Stomach (tissue), 4 donors: Measurements from ENCODE around the gene TMEM151B.

Experiments used
- POLR2A ChIP-seq, 4 donors: fragments of 450-650 bp; IDR thresholded peaks; one replicate each; pipeline ENCODE4 v1.6.1; 2016; ENCODE audit warnings: antibody characterized with exemption in 4 of 4, control low read depth in 2 of 4, mild to moderate bottlenecking in 1 of 4, moderate library complexity in 1 of 4
- TF ChIP-seq, protein P1 (sequence below), 7 experiments: fragments of 450-650 bp in 4 of 7; fragments of 200-600 bp in 3 of 7; sonication (generic) in 3 of 7; IDR thresholded peaks; one replicate each; pipeline ENCODE4 v1.5.1; 2016 to 2019; ENCODE audit warnings: antibody characterized with exemption in 7 of 7, control low read depth in 2 of 7, mild to moderate bottlenecking in 1 of 7

DNA sequence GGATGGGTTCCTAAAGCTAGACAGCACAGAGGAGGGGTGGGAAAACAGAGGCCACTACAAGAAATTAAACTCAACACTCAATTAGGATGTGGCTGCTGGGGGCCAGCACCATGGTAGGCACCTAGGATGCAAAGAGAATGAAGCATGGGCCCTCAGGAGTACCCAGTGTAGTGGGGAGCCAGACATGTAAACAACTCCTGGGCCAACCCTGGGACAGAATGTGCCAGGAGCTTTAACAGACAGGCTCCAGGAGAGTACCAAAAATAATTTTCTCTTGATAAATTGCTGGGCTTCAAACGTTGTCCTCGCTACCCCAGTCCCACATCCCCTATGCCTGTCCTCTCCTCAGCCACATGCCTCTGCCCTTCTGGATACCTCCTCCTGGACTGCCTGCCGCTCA, 1.7 kb downstream of the TMEM151B start:
- TF ChIP-seq, protein P1, sequence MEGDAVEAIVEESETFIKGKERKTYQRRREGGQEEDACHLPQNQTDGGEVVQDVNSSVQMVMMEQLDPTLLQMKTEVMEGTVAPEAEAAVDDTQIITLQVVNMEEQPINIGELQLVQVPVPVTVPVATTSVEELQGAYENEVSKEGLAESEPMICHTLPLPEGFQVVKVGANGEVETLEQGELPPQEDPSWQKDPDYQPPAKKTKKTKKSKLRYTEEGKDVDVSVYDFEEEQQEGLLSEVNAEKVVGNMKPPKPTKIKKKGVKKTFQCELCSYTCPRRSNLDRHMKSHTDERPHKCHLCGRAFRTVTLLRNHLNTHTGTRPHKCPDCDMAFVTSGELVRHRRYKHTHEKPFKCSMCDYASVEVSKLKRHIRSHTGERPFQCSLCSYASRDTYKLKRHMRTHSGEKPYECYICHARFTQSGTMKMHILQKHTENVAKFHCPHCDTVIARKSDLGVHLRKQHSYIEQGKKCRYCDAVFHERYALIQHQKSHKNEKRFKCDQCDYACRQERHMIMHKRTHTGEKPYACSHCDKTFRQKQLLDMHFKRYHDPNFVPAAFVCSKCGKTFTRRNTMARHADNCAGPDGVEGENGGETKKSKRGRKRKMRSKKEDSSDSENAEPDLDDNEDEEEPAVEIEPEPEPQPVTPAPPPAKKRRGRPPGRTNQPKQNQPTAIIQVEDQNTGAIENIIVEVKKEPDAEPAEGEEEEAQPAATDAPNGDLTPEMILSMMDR (IDR thresholded peaks at IDR 0.05) = no peak
- no peak for TF ChIP-seq POLR2A (IDR thresholded peaks at IDR 0.05)
